ENCODE data around the gene KRTAP5-3.

DNA sequence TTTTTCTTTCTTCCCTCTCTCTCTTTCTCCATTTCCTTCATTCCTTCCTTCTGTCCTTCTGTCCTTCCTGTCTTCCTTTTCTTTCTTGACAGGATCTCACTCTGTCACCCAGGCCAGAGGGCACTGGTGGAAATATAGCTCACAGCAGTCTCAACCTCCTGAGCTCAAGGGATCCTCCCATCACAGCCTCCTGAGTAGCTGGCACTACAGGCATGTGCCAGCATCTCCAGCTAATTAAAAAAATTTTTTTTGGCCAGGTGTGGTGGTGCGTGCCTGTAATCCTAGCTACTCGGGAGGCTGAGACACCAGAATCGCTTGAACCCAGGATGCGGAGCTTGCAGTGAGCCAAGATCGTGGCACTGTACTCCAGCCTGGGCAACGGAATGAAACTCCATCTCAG lies 31.4 kb downstream of the KRTAP5-3 start:
- TF ChIP-seq, protein P1, sequence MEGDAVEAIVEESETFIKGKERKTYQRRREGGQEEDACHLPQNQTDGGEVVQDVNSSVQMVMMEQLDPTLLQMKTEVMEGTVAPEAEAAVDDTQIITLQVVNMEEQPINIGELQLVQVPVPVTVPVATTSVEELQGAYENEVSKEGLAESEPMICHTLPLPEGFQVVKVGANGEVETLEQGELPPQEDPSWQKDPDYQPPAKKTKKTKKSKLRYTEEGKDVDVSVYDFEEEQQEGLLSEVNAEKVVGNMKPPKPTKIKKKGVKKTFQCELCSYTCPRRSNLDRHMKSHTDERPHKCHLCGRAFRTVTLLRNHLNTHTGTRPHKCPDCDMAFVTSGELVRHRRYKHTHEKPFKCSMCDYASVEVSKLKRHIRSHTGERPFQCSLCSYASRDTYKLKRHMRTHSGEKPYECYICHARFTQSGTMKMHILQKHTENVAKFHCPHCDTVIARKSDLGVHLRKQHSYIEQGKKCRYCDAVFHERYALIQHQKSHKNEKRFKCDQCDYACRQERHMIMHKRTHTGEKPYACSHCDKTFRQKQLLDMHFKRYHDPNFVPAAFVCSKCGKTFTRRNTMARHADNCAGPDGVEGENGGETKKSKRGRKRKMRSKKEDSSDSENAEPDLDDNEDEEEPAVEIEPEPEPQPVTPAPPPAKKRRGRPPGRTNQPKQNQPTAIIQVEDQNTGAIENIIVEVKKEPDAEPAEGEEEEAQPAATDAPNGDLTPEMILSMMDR (IDR thresholded peaks at IDR 0.05; ENCODE audit: poor library complexity), result no peak
- TF ChIP-seq EZH2 (IDR thresholded peaks at IDR 0.05; ENCODE audit: borderline replicate concordance), result no peak

Data from hepatocyte (in vitro differentiated cells).